ENCODE data around the gene PPT2. TPM values are rescaled to one million over a fixed set of nuclear protein-coding genes. Genes with fewer than 3 reads are reported as not detected.
A peak's percentile ranks its signal among the peaks of the same experiment; 100 is the strongest.

Gene PPT2
- total RNA-seq, 1 donor from 2014 or later: 23.4 TPM

- Histone ChIP-seq H3K4me1 (peaks cover 33% of the 10 kb centered on the region), H3K9me3 (replicated peaks) (no peaks in the 10 kb centered on the region), H3K36me3 (peaks cover 85% of the 10 kb centered on the region), H3K4me3 (no peak overlapping the region), H3K27me3 (ENCODE audit: low read depth) (no peaks in the 10 kb centered on the region), H3K27ac (replicated peaks) (peak overlapping the region; percentile 60)
- TF ChIP-seq, protein P1, sequence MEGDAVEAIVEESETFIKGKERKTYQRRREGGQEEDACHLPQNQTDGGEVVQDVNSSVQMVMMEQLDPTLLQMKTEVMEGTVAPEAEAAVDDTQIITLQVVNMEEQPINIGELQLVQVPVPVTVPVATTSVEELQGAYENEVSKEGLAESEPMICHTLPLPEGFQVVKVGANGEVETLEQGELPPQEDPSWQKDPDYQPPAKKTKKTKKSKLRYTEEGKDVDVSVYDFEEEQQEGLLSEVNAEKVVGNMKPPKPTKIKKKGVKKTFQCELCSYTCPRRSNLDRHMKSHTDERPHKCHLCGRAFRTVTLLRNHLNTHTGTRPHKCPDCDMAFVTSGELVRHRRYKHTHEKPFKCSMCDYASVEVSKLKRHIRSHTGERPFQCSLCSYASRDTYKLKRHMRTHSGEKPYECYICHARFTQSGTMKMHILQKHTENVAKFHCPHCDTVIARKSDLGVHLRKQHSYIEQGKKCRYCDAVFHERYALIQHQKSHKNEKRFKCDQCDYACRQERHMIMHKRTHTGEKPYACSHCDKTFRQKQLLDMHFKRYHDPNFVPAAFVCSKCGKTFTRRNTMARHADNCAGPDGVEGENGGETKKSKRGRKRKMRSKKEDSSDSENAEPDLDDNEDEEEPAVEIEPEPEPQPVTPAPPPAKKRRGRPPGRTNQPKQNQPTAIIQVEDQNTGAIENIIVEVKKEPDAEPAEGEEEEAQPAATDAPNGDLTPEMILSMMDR (IDR thresholded peaks at IDR 0.05; ENCODE audit: borderline replicate concordance): peak; percentile 97
- DNase-seq: peak; percentile 88
- intact Hi-C loops (cut with micrococcal nuclease): no loop called here
Observed at GRCh38 chr6:32118782-32119628, 34.9 kb upstream of the PPT2 start.

GRCh38 chr6:32120573-32121059, 33.3 kb upstream of the PPT2 start:
- intact Hi-C loops (cut with micrococcal nuclease): no loop called here
- no peak for DNase-seq
- Histone ChIP-seq H3K36me3 (peaks cover 98% of the 10 kb centered on the region), H3K4me3 (no peak overlapping the region), H3K9me3 (replicated peaks) (no peaks in the 10 kb centered on the region), H3K27ac (replicated peaks) (no peak overlapping the region), H3K27me3 (ENCODE audit: low read depth) (no peaks in the 10 kb centered on the region), H3K4me1 (peaks cover 21% of the 10 kb centered on the region)
- TF ChIP-seq, protein P1 (IDR thresholded peaks at IDR 0.05; ENCODE audit: borderline replicate concordance): no peak

DNA sequence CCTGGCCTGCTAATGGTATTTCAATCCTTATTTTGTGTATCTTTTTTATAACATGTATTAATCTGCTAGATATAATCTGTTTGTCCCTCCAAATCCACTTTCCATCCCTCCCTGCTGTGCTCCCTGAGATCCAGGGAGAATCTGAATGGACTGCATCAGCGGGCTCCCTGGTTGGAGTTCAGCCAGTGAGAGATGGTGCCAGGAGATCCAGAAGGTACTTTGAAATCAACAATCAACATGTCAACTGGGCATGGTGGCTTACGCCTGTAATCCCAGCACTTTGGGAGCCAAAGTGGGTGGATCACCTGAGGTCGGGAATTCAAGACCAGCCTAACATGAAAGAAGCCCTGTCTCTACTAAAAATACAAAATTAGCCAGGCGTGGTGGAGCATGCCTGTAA, 30.3 kb upstream of the PPT2 start:
- no peaks in the 10 kb centered on the region for H3K27me3 ChIP-seq (ENCODE audit: low read depth)
- H3K27ac ChIP-seq (replicated peaks): no peak overlapping the region
- intact Hi-C loops (cut with micrococcal nuclease): no loop called here
- no peak for DNase-seq
- TF ChIP-seq, protein P1 (IDR thresholded peaks at IDR 0.05; ENCODE audit: borderline replicate concordance): no peak
- H3K4me3 ChIP-seq: no peak overlapping the region
- peaks cover 78% of the 10 kb centered on the region for H3K36me3 ChIP-seq
- no peaks in the 10 kb centered on the region for H3K9me3 ChIP-seq (replicated peaks)
- peaks cover 42% of the 10 kb centered on the region for H3K4me1 ChIP-seq

DNA sequence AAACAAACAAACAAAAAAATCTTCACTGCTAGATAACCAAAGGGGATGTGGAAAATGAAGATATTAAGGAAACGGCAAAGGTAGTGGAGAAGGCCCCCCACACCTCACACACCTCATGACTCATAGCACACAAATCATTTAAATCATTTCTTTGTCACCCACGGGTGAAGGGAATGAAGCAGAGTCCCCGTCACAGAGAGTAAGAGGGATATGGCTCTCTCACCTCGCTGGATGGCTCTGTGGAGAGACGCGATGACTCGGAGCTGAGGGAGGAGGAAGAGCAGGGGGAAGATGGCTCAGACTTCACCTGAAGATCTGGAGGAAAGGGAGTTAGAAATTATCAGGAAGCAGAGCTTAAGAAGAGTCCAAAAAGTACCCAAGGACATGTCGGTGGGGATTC, 27.1 kb upstream of the PPT2 start:
- Histone ChIP-seq H3K4me3 (peak overlapping the region; percentile 84), H3K27me3 (ENCODE audit: low read depth) (no peaks in the 10 kb centered on the region), H3K4me1 (peaks cover 47% of the 10 kb centered on the region), H3K27ac (replicated peaks) (no peak overlapping the region), H3K36me3 (peaks cover 48% of the 10 kb centered on the region), H3K9me3 (replicated peaks) (no peaks in the 10 kb centered on the region)
- intact Hi-C loops (cut with micrococcal nuclease): no loop called here
- TF ChIP-seq, protein P1 (IDR thresholded peaks at IDR 0.05; ENCODE audit: borderline replicate concordance): no peak
- DNase-seq: no peak

DNA sequence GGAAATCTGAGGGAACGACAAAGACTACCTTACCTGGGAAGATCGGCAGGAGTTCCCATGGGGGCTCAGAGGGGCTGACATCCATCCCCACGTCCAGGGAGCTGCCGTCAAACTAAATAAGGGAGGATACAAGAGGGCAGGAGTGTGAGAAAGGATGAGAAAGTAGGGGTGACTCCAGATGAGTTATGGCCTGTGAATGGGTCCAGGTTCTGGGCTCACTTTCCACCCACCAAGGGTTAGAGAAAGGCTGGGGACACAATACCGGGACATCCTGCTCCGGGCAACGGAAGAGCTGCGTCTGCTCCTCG, 26.6 kb upstream of the PPT2 start:
- H3K4me3 ChIP-seq: peak overlapping the region; percentile 84
- H3K27ac ChIP-seq (replicated peaks): peak overlapping the region; percentile 93
- TF ChIP-seq, protein P1 (IDR thresholded peaks at IDR 0.05; ENCODE audit: borderline replicate concordance): no peak
- H3K9me3 ChIP-seq (replicated peaks): no peaks in the 10 kb centered on the region
- H3K4me1 ChIP-seq: peaks cover 47% of the 10 kb centered on the region
- peaks cover 43% of the 10 kb centered on the region for H3K36me3 ChIP-seq
- intact Hi-C loops (cut with micrococcal nuclease): no loop called here
- no peak for DNase-seq
- no peaks in the 10 kb centered on the region for H3K27me3 ChIP-seq (ENCODE audit: low read depth)

Measured in left ventricle myocardium inferior (tissue), 1 donor.